Central memory CD8-positive, alpha-beta T cell (primary cell): ENCODE measurements around the gene IRF4.

Source experiments
- ATAC-seq: fragments of 150-1000 bp; cut with Tn5 transposase; replicated peaks from 2 replicates; pipeline ENCODE4 v1.10.0; 2022; ENCODE audit warnings: mild to moderate bottlenecking, moderate FRiP score, moderate number of reproducible peaks; ENCODE audit not compliant: poor library complexity, severe bottlenecking; ENCODE audit errors: extremely low read depth
- DNase-seq, 2 donors: peaks; one replicate each; pipeline ENCODE4 v3.0.0; 2021; ENCODE audit warnings: low spot score in 2 of 2
- H3K27ac Mint-ChIP-seq: one replicate; pipeline ENCODE4 v1.8.0; 2022; ENCODE audit warnings: low read depth, mild to moderate bottlenecking, moderate library complexity, mixed read lengths
- H3K27me3 Mint-ChIP-seq: one replicate; pipeline ENCODE4 v1.8.0; 2022; ENCODE audit warnings: mixed read lengths
- H3K36me3 Mint-ChIP-seq: one replicate; pipeline ENCODE4 v1.8.0; 2022; ENCODE audit warnings: mild to moderate bottlenecking, moderate library complexity, mixed read lengths; ENCODE audit not compliant: insufficient read depth
- H3K4me1 Mint-ChIP-seq: one replicate; pipeline ENCODE4 v1.8.0; 2022; ENCODE audit warnings: mixed read lengths
- H3K4me3 Mint-ChIP-seq: one replicate; pipeline ENCODE4 v1.8.0; 2022; ENCODE audit warnings: mild to moderate bottlenecking, moderate library complexity, mixed read lengths
- H3K9me3 Mint-ChIP-seq: one replicate; pipeline ENCODE4 v1.8.0; 2022; ENCODE audit warnings: mixed read lengths

IRF4 gene

DNA sequence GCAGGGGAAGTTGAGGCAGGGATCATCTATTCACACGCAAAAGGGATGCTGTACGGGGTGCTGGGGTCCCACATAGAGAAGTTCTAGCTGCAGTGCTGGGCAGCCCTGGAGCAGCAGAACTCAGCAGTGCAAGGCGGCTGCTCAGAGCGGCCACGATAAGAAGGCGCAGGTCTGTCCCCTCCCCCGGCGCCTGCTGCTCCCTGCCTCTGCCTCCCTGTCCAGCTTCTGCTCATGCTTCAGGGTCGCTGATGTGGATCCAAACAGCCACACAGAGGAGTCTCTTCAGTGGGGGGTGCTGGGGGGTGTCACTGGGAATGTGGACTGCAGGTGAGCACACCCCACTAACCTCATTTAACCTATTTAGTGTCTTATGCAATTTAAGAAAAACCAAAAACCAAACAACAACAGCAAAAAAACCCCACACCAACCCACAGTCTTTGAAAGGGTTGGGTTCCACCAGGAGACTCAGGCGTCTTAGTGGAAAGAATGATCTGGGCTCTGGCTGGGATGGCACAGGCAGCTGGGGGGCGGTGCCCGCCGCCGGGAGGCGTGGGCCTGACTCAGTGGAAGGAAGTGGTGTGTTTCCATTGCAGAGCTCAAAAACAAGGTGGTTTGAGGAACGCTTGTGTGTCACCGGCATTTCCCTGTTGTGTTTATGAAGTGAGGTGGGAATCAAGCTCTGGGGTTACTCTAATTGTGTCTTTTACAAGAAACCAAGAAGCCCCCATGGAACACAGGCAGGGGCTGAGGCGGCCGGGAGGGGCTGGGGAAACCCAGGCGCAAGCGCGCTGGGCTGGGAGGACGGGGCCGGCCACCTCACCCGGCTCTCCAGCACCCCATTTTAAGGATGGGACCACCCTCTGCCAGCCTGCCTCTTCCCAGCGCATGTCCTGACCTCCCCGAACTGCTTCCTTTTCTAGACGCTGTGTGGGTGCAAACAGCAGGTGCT lies 55.1 kb downstream of the IRF4 start:
- Mint-ChIP-seq H3K9me3 (no peaks in the 10 kb centered on the region), H3K27me3 (no peaks in the 10 kb centered on the region), H3K27ac (peak overlapping the region; percentile 79), H3K4me1 (peaks cover 33% of the 10 kb centered on the region), H3K36me3 (peaks cover 2% of the 10 kb centered on the region), H3K4me3 (peak overlapping the region; percentile 68)
- ATAC-seq (peak; percentile 69), DNase-seq (peak in 1 of 2 donors; percentile 47)

DNA sequence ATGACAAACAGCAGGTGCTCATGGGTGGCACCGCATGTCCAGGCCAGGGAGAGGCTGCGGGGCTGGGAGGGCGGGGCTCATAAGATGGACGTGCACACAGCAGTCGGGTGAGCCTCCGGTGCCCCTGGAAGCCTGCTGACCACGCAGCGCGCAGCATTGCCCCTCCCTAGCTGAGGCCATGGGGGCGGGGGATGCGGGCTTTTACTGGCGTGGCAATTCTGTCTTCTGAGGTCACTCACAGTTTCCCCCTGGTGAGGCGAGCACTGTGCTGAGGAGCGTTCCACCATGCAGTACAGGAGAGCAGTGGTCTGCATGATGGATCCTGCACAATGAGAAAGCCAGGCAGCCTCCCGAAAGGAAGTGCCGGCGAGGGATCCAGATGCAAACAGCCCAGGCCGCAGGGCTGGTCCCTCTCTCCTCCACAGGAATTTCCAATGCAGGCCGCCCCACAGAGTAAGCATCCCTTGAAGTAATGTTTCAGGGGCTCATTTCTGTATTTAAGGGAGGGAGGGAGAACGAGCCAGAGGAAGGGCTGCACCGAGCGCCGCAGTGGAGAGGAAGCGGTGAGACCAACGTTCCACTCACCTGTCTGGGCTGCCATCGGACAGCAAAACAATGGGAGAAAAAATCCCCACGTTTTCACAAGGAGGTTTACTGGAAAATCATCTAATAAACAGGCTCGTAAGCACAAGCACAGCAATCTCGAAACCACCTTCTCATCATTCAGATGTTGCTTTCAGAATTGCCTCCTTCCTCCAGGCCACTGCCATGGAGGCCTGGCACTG lies 56.0 kb downstream of the IRF4 start:
- peak overlapping the region; percentile 54 for H3K27ac Mint-ChIP-seq
- H3K9me3 Mint-ChIP-seq: no peaks in the 10 kb centered on the region
- H3K4me3 Mint-ChIP-seq: peak overlapping the region; percentile 68
- no peaks in the 10 kb centered on the region for H3K27me3 Mint-ChIP-seq
- peaks cover 2% of the 10 kb centered on the region for H3K36me3 Mint-ChIP-seq
- peaks cover 33% of the 10 kb centered on the region for H3K4me1 Mint-ChIP-seq
- ATAC-seq: peak; percentile 8
- DNase-seq: no peak

DNA sequence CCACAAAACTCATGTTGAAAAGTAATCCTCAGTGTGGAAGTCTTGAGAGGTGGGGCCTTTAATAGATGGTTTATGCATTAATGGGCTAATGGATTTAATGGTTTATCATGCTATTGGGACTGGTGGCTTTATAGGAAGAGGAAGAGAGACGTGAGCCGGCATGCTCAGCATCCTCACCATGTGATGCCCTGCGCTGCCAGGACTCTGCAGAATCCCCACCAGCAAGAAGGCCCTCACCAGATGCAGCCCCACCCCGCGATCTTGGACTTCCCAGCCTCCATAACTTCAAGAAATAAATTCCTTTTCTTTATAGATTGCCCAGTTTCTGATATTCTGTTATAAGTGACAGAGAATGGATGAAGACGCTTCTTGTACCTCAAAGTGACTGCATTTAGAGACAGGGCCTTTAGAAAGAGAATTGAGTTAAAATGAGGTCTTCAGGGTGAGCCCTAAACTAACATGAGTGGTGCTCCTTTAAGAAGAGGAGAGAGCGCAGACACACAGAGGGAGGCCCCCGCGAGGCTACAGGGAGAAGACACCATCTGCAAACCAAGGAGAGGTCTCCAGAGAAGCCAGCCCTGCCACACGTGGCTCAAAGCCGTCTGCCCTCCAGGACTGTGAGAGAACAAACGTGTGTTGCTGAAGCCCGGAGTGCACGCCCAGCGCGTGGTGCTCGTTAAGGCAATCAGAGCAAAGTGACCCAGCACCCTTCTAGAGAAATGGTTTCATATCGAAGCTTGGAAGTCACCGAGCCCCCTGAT lies 56.9 kb downstream of the IRF4 start:
- DNase-seq: no peak
- H3K36me3 Mint-ChIP-seq: peaks cover 2% of the 10 kb centered on the region
- peaks cover 33% of the 10 kb centered on the region for H3K4me1 Mint-ChIP-seq
- H3K9me3 Mint-ChIP-seq: no peaks in the 10 kb centered on the region
- peak overlapping the region; percentile 68 for H3K4me3 Mint-ChIP-seq
- peak overlapping the region; percentile 54 for H3K27ac Mint-ChIP-seq
- no peak for ATAC-seq
- H3K27me3 Mint-ChIP-seq: no peaks in the 10 kb centered on the region

DNA sequence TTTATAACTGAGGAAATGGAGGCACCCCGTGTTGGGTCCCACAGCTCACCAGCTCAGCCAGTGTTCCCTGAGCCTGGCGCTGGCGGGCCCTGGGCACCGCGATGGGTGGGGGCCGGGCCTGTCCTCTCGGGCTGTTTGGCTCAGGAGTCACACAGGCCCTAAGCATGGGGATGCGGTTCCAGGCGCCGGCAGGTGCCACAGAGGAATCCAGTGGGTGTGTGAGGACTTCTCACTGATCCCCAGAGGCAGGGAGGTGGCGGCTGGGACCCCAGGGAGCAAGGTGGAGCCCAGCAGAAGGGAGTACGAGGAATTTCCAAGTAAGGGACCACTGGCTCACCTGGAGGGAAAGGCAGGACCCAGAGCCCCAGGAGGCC lies 57.5 kb downstream of the IRF4 start:
- Mint-ChIP-seq H3K4me3 (no peak overlapping the region), H3K27ac (no peak overlapping the region), H3K4me1 (peaks cover 33% of the 10 kb centered on the region), H3K27me3 (no peaks in the 10 kb centered on the region), H3K36me3 (peaks cover 2% of the 10 kb centered on the region), H3K9me3 (no peaks in the 10 kb centered on the region)
- ATAC-seq (no peak), DNase-seq (no peak)

DNA sequence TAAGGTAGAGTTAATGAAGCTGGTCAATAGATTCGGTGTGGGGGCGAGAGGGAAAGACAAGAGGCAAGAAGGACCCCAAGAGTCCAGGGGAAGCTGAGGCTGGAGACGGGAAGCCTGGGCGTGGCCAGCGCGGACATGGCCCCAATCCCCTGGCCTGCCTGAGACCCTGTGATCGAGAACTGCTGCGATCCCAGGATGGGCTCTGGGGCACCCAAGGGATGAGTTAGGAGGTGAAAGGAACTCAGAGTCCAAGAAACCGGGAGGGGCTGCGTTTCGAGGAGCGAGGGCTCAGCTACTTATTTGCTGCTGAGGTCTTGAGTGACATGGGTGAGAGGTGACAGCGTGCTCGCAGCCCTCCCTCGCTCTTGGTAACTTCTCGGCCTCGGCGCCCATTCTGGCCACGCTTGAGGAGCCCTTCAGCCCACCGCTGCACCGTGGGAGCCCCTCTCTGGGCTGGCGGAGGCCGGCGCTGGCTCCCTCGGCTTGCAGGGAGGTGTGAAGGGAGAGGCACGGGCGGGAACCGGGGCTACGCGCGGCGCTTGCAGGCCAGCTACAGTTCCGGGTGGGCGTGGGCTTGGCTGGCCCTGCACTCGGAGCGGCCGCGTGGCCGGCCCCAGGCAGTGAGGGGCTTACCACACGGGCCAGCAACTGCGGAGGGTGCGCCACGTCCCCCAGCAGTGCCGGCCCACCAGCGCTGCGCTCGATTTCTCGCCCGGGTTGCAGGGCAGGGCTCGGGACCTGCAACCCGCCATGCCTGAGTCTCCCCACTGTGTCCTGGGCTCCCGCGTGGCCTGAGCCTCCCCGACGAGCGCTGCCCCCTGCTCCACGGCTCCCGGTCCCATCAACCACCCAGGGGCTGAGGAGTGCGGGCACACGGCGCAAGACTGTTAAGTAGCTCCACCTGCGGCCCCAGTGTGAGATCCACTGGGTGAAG lies 58.2 kb downstream of the IRF4 start:
- peaks cover 30% of the 10 kb centered on the region for H3K4me1 Mint-ChIP-seq
- H3K27me3 Mint-ChIP-seq: no peaks in the 10 kb centered on the region
- H3K9me3 Mint-ChIP-seq: no peaks in the 10 kb centered on the region
- DNase-seq (no peak), ATAC-seq (no peak)
- H3K27ac Mint-ChIP-seq: no peak overlapping the region
- H3K36me3 Mint-ChIP-seq: peaks cover 2% of the 10 kb centered on the region
- H3K4me3 Mint-ChIP-seq: no peak overlapping the region

DNA sequence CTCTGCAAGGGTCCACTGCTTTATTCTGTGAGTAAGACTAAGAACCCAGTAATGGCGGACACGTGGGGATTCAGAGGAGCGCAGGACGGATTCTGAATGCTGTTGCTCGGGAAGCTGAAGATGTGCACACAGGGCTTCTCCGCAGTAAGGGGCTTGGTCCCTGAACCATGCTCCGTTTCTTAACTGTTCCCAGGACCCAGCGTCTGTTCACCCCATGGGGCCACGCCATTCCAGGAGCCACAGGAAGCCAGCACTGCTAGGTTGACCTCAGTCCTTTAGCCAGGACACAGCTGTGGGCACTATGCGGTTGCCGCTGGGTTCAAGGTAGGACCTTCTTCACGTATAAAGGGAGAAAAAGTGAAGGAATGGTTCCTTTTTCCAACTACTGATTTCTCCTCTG lies 59.8 kb downstream of the IRF4 start:
- ATAC-seq (no peak), DNase-seq (no peak)
- Mint-ChIP-seq H3K9me3 (no peaks in the 10 kb centered on the region), H3K4me3 (no peak overlapping the region), H3K4me1 (peaks cover 14% of the 10 kb centered on the region), H3K27me3 (no peaks in the 10 kb centered on the region), H3K36me3 (peaks cover 2% of the 10 kb centered on the region), H3K27ac (no peak overlapping the region)

DNA sequence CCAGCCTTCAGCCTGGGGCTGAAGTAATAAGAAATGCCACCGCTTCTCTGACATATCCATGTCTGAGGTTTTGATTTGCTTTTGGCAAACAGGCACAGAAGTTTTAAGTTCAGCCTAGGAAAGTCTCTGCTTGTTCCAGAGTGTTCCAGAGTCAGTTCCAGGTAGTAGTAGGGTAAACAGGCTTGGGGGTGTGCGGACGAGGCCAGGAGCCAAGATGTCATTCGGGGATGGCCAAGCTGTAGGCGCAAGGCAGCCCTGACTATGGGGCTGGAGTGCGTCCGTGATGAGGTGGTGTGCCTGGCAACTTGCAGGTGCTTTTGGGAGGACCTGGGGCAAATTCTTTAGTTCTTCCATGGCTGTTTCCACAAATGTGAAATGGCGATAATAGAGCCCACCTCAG lies 60.3 kb downstream of the IRF4 start:
- ATAC-seq (no peak), DNase-seq (no peak)
- Mint-ChIP-seq H3K36me3 (no peaks in the 10 kb centered on the region), H3K4me3 (no peak overlapping the region), H3K27me3 (no peaks in the 10 kb centered on the region), H3K4me1 (peaks cover 9% of the 10 kb centered on the region), H3K27ac (no peak overlapping the region), H3K9me3 (no peaks in the 10 kb centered on the region)

DNA sequence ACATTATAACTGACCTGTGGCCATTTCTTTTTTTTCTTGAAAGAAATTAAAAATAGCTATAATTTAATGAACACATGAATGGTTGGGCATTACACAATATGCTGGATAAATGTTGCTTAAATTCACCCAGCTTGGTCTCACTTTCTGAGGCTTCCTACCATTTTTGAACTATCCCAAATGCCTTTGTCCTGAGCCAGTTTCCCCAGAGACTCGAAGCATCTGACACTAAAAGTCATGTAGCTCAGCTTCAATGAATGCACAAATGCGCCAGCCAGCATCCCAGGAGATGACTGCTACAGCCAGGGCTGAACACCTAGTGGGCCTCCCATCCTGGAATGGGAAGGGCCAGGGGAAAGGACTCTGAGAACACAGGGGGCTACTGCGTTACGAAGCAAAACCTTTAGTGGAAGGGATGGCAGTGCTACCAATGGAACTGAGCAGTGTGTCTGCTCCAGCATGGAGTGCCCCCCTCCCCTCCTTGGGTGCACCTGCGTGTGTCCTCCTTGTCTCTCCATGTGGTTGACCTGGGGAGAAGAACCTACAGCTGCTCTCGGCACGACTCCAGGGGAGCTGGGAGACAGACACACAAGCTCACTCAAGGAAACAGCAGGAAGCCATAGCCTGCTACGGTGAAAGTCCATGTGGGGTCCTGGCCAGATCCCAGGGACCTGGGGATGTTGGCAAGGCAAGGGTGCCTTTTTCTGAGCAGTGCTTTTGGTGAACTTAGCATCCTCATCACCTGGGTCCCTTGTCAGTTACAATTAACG lies 60.9 kb downstream of the IRF4 start:
- DNase-seq (no peak), ATAC-seq (no peak)
- Mint-ChIP-seq H3K27me3 (no peaks in the 10 kb centered on the region), H3K36me3 (no peaks in the 10 kb centered on the region), H3K9me3 (no peaks in the 10 kb centered on the region), H3K4me1 (peaks cover 8% of the 10 kb centered on the region), H3K27ac (no peak overlapping the region), H3K4me3 (no peak overlapping the region)

DNA sequence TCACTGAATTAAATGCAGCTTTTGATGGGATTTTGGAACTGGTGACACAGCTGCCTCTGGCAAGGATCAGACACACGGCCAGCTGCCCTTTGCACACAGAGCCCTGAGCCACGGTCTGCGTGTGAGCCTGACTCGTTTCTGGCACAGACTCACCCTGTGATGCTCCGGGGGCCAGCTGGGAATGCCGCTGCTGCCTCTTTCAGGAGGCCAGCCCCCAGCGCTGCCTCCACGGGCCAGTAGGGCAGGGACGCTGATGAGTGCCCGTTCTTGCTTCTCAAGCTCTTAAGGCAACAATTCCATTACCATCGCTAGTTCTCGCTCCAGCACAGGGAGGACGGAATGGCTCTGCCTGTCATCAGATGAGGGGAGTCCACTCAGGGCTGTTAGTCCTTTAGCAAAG lies 61.6 kb downstream of the IRF4 start:
- Mint-ChIP-seq H3K4me1 (peaks cover under 1% of the 10 kb centered on the region), H3K36me3 (no peaks in the 10 kb centered on the region), H3K27me3 (no peaks in the 10 kb centered on the region), H3K9me3 (no peaks in the 10 kb centered on the region), H3K27ac (no peak overlapping the region), H3K4me3 (no peak overlapping the region)
- DNase-seq: no peak
- no peak for ATAC-seq

DNA sequence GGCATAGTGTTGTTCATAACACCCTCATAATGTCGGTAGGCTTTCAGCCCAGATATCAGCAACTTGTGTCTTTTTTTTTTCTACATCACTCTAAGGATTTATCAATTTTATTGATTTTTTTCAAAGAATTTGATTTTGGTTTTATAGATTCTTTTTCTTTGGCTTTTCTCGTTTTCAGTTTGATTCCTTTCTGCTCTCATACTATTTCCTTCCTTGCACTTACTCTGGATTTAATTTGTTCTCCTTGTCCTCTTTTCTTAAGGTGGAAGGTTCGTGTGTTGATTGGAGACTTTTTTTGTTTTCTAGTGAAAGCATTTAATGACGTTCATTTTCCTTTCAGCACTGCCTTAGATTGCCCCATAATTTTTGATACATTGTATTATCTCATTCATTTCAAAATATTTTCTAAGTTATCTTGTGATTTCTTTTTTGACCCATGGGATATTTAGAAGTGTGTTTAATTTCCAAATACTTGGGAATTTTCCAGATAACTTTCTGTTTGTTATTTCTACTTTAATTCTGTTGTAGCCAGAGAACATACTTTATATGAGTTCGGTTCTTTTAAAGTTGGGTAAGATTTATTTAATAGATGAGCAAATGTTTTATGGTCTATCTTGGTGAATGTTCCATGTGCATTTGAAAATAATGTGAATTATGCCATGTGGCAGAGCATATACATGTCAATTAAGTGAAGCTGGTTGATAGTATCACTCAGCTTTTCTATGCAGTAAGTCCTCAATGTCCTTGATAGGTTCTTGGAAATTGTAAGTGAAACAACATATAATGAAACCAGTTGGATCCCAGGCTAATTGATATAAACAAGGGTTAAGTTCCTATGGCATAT lies 62.8 kb downstream of the IRF4 start:
- Mint-ChIP-seq H3K4me3 (no peak overlapping the region), H3K9me3 (no peaks in the 10 kb centered on the region), H3K27ac (no peak overlapping the region), H3K36me3 (no peaks in the 10 kb centered on the region), H3K4me1 (no peaks in the 10 kb centered on the region), H3K27me3 (no peaks in the 10 kb centered on the region)
- DNase-seq (no peak), ATAC-seq (no peak)
